Epithelial cell of prostate (primary cell): ENCODE measurements around the gene DLGAP4.
"Not testable (repeated sequence)": the region's sequence is repeated elsewhere in the genome, so short reads cannot be mapped to it uniquely, and the experiment has no call there.

ENCODE experiments used
- DNase-seq: peaks from one replicate; pipeline ENCODE4 v3.0.0-alpha.2; 2011; ENCODE audit warnings: low read depth, low spot score
- H3K27ac ChIP-seq: fragments of 450-650 bp; 2 replicates; pipeline ENCODE4 v1.5.1; 2017; ENCODE audit warnings: mild to moderate bottlenecking

The DLGAP4 gene

DNA sequence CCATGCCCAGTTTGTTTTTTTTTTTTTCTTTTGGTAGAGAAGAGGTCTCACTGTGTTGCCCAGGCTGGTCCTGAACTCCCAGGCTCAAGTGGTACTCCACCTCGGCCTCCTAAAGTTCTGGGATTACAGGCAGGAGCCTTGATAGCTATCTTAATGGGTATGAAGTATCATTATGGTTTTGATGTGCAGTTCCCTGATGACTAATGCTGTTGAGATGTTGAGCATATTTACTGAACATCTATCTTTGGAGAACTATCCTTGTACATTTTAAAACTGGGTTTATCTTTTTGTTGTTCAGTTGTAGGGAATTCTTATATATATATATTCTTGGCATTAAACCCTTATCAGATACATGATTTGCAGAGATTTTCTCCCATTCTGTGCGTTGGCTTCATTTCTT lies 213.8 kb downstream of the DLGAP4 start:
- no peak overlapping the region for H3K27ac ChIP-seq
- DNase-seq, result no peak

DNA sequence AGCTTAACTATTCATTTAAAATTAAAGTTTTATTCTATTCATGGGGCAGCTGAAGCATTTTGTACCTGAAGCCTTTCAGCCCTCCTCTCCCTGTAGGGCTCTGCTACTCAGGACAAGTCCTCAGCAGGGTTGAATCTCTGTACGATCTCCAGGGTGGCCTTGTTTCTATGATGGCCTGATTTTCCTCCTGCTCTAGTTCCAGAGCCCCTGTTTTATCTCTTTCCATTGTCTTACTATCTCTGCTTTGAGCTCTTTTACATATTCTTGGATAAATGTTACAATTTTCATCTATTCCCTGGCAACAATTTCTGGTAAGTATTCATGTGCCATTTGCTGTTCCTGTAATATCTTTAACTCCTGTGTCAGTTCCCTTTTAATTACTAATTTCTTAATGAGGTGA lies 215.4 kb downstream of the DLGAP4 start:
- H3K27ac ChIP-seq, result no peak overlapping the region
- DNase-seq, result no peak

GRCh38 chr20:36522412-36522811 lies 216.3 kb downstream of the DLGAP4 start:
- not testable (repeated sequence) for H3K27ac ChIP-seq, DNase-seq

GRCh38 chr20:36523341-36523740 lies 217.2 kb downstream of the DLGAP4 start:
- H3K27ac ChIP-seq, result no peak overlapping the region
- DNase-seq, result no peak

- no peak overlapping the region for H3K27ac ChIP-seq
- no peak for DNase-seq
Observed at GRCh38 chr20:36525620-36526365, 219.7 kb downstream of the DLGAP4 start.

DNA sequence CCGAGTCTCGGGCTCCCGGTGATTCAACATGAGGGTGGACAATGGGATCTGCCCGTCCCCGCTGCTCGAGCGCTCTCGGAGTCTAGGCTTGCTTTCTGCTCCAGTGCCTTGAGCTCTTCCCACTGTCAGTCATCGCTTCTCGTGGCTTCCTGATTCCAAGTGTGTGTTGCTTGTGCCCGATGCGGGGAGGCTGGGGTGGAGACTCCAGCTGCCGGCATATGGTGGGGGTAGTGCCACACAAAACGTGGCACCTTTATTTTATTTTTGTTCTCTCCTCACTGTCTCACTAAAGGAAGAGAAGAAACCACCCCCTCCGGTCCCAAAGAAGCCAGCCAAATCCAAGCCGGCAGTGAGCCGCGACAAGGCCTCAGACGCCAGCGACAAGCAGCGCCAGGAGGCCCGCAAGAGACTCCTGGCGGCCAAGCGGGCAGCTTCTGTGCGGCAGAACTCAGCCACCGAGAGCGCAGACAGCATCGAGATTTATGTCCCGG lies 220.4 kb downstream of the DLGAP4 start:
- no peak overlapping the region for H3K27ac ChIP-seq
- DNase-seq, result no peak

DNA sequence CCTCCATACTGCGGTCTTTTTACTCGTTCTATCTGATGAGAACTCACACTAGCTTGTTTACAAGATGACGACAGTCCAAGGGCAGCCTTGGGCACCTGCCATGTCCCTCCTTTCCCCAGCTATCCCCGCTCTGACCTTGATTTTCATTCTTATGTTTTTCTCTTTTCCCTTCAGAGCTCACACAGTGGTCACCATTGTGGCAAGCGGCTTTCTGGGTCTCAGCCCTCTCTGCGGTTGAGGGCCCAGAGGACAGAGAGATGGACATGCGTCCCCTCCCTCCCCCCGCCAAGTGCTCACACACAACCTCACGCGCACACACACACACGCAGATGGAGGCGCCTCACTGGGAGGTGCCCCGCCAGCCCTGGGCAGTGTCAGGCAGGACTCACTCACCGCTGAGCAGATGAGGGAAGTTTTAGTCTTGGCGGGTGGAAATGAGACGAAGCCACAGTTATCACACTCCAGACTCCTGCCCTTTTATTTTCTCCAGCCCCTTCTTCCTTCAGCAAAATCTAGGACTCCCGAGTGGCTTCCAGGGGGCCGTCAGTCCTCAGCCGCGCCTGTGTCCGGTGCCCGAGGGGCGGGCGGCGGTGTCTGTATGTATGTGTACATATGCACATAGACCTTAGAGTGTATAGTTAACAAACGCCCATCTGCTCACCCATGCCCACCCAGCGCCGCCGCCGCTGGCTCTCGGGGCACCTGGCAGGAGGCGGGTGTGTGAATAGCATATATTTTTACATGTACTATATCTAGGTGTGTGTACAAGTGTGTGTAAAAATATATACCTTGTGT lies 221.4 kb downstream of the DLGAP4 start:
- no peak for DNase-seq
- no peak overlapping the region for H3K27ac ChIP-seq

- no peak overlapping the region for H3K27ac ChIP-seq
Observed at GRCh38 chr20:36528176-36528874, 222.2 kb downstream of the DLGAP4 start.

DNA sequence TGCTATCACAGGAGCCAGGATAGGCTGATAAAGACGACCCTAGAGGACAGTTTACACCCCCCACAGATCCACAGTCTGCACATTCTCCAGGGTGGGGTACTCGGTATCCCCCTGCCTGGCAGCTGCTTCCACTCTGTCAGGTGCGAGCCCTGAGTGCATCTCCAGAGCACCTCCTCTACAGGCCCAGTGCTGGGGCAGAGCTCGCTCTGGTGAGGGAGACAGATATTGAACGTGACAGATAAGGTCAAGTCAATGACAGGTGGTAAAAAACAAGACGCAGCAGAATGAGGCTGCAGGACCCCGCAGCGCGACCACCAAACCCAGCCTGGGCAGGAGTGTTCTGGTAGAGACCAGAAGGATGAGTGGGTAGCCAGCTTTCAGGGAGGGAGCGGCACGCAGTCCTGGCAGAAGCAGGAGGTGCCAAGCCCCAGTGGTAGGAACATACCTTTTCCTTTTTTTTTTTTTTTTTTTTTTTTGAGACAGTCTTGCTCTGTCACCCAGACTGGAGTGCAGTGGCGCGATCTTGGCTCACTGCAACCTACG lies 222.8 kb downstream of the DLGAP4 start:
- no peak for DNase-seq
- no peak overlapping the region for H3K27ac ChIP-seq

More at GRCh38 chr20:36528176-36528874, 222.2 kb downstream of the DLGAP4 start:
- no peak for DNase-seq

DNA sequence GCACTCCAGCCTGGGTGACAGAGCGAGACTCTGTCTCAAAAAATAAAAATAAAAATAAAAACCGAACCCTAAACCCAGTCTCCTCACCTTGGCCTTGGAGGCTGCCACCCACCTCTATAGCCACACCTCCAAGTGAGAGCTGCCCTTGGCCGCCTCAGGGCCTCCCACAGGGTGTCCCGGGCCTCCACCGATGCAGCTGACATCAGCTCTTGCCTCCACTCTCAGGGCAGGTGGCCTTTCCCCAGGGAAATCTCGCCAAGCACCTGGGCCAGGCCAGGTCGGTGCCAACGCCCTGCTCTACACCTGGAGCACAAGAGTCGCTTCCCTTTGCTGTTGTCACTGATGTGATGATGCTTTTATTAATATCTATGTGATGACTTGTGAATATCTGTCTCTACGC lies 226.2 kb downstream of the DLGAP4 start:
- H3K27ac ChIP-seq, result no peak overlapping the region
- no peak for DNase-seq

DNA sequence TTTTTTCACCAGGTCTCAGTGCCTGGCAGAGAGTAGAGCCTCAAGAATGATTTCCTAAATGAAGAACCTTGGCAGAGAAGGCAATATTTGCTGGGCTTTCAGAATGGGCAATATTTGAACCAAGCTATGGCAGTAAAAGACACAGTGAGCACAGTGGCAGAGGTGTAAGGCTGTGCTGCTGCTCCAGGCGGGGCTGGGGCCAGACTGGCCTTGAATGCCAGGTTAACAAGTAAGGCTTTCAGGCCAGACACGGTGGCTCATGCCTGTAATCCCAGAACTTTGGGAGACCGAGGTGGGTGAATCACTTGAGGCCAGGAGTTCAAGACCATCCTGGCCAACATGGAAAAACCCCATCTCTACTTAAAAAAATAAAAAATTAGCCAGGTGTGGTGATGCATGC lies 226.7 kb downstream of the DLGAP4 start:
- H3K27ac ChIP-seq, result no peak overlapping the region
- DNase-seq, result no peak

- no peak overlapping the region for H3K27ac ChIP-seq
- no peak for DNase-seq
Observed at GRCh38 chr20:36538026-36538722, 232.0 kb downstream of the DLGAP4 start.

DNA sequence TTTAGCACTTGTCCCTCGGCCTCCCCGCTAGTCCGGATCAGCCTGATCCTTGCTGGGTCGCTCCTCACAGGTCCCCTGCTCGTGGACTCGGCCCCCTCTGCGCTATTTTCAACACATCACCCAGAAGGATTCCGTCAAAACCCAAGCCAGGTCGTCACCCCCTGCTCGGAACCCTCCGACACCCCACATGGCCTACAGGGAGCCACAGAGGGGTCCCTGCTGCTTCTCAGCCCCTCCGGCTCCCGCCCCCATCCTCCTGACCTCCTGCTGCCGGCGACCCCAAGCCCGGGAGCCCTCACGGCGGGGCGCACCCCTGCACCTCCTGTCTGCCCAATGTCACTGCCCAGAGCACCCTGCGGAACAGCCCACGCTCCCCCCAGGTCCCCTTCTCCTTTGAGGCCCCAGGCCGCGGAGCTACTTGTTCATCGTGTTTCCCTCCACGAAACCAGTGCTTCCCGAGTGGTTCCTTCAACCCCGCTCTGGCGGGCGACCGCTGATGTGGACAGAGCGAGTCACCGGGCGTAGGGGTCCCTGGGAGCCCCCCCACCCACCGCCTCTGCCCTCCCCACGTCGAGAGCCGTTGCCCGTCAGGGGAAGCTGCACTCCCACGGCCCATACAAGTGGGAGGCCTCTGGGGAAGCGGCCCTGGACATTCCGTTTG lies 234.5 kb downstream of the DLGAP4 start:
- no peak for DNase-seq
- H3K27ac ChIP-seq, result no peak overlapping the region

- H3K27ac ChIP-seq, result no peak within 1 kb of the TSS
- DNase-seq, result no peak
Observed at GRCh38 chr20:36541227-36541767, 235.2 kb downstream of the DLGAP4 start, which contains the start of gene MYL9. Gene MYL9 (plus strand): TSS chr20:36541519. CDS start chr20:36544885, 3,366 bp downstream.

- no peak overlapping the region for H3K27ac ChIP-seq
- DNase-seq, result no peak
Observed at GRCh38 chr20:36541768-36542488, 235.8 kb downstream of the DLGAP4 start.

- no peak overlapping the region for H3K27ac ChIP-seq
Observed at GRCh38 chr20:36542516-36543183, 236.5 kb downstream of the DLGAP4 start.

GRCh38 chr20:36543184-36544133 lies 237.3 kb downstream of the DLGAP4 start:
- no peak overlapping the region for H3K27ac ChIP-seq
- DNase-seq, result no peak

More at GRCh38 chr20:36542516-36543183, 236.5 kb downstream of the DLGAP4 start:
- DNase-seq, result no peak
